ENCODE data around the gene NCEH1. TPM values are rescaled to one million over a fixed set of nuclear protein-coding genes. Genes with fewer than 3 reads are reported as not detected.
A peak's percentile ranks its signal among the peaks of the same experiment; 100 is the strongest.

NCEH1 gene
- polyA plus RNA-seq, 3 donors: 8.6 to 23.9 (median 20.7) TPM

DNA sequence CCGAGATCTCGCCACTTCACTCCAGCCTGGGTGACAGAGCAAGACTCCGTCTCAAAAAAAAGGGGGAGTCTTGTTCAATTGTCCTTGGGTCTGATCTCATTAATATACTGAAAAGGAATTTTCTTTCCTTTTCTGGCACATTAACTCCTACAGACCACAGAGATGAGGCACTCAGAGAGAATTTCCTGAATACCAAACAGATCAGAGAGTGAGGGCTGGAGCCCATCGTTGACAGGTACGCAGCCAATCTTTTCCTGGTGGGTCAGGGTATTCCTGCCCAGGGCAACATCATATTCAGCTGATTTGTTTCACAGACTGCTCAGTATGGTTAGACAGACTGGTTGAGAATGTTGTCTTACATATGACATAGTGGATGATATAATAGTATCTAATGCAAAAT, 104.8 kb downstream of the NCEH1 start:
- Histone ChIP-seq H3K79me2 (ENCODE audit: insufficient read depth, low read length) (no peaks in the 10 kb centered on the region), H3K4me1 (ENCODE audit: control insufficient read depth in 1 of 2, insufficient read depth in 2 of 2, low read length in 2 of 2) (peaks cover 0 to 2% of the 10 kb centered on the region in 2 donors), H4K20me1 (ENCODE audit: insufficient read depth, low read length) (no peaks in the 10 kb centered on the region), H3K4me3 (replicated peaks in 1 of 3; ENCODE audit: low read depth in 2 of 3, low read length in 3 of 3) (no peak overlapping the region), H3K27ac (ENCODE audit: low read depth in 1 of 2, low read length in 2 of 2) (no peak overlapping the region), H3K9ac (ENCODE audit: insufficient read depth, low read length, poor library complexity, severe bottlenecking) (no peak overlapping the region), H2AFZ (ENCODE audit: insufficient read depth, low read depth, low read length, poor library complexity, severe bottlenecking) (no peak overlapping the region), H3K27me3 (ENCODE audit: control insufficient read depth in 2 of 2, insufficient read depth in 2 of 2, low read length in 2 of 2) (no peaks in the 10 kb centered on the region), H3K36me3 (replicated peaks in 1 of 2; ENCODE audit: control insufficient read depth in 1 of 2, insufficient read depth in 2 of 2, low read length in 2 of 2) (no peaks in the 10 kb centered on the region), H3K9me3 (replicated peaks in 1 of 2; ENCODE audit: control insufficient read depth in 1 of 2, insufficient read depth in 1 of 2, low read length in 2 of 2) (no peaks in the 10 kb centered on the region), H3K4me2 (replicated peaks; ENCODE audit: extremely low read depth, low read length, poor library complexity, severe bottlenecking) (no peak overlapping the region)
- intact Hi-C loops (cut with micrococcal nuclease): no loop called here
- H3K4me3 Mint-ChIP-seq: no peak overlapping the region
- WGBS (ENCODE audit: insufficient coverage): 94% methylated on average over 3 of the region's 5 CpGs
- DNase-seq: no peak
- H3K27ac Mint-ChIP-seq: peak overlapping the region in 1 of 7 donors; percentile 25
- H3K4me1 Mint-ChIP-seq: peaks cover 8% of the 10 kb centered on the region
- no peaks in the 10 kb centered on the region for H3K36me3 Mint-ChIP-seq
- peaks cover 0 to 3% (median 0%) of the 10 kb centered on the region in 3 donors for H3K27me3 Mint-ChIP-seq (ENCODE audit: low read depth in 3 of 3)
- peaks cover 2 to 7% (median 5%) of the 10 kb centered on the region in 7 donors for H3K9me3 Mint-ChIP-seq
- no peak for TF ChIP-seq CTCF (IDR thresholded peaks at IDR 0.05)

GRCh38 chr3:172604895-172605646, 105.8 kb downstream of the NCEH1 start:
- intact Hi-C loops (cut with micrococcal nuclease): no loop called here
- Histone ChIP-seq H3K27me3 (ENCODE audit: control insufficient read depth in 2 of 2, insufficient read depth in 2 of 2, low read length in 2 of 2) (no peaks in the 10 kb centered on the region), H3K79me2 (ENCODE audit: insufficient read depth, low read length) (no peaks in the 10 kb centered on the region), H3K4me1 (ENCODE audit: control insufficient read depth in 1 of 2, insufficient read depth in 2 of 2, low read length in 2 of 2) (peaks cover 0 to 2% of the 10 kb centered on the region in 2 donors), H3K4me2 (replicated peaks; ENCODE audit: extremely low read depth, low read length, poor library complexity, severe bottlenecking) (no peak overlapping the region), H2AFZ (ENCODE audit: insufficient read depth, low read depth, low read length, poor library complexity, severe bottlenecking) (no peak overlapping the region), H3K36me3 (replicated peaks in 1 of 2; ENCODE audit: control insufficient read depth in 1 of 2, insufficient read depth in 2 of 2, low read length in 2 of 2) (no peaks in the 10 kb centered on the region), H3K27ac (ENCODE audit: low read depth in 1 of 2, low read length in 2 of 2) (no peak overlapping the region), H3K9me3 (replicated peaks in 1 of 2; ENCODE audit: control insufficient read depth in 1 of 2, insufficient read depth in 1 of 2, low read length in 2 of 2) (no peaks in the 10 kb centered on the region), H4K20me1 (ENCODE audit: insufficient read depth, low read length) (no peaks in the 10 kb centered on the region), H3K9ac (ENCODE audit: insufficient read depth, low read length, poor library complexity, severe bottlenecking) (no peak overlapping the region), H3K4me3 (replicated peaks in 1 of 3; ENCODE audit: low read depth in 2 of 3, low read length in 3 of 3) (no peak overlapping the region)
- 80% methylated on average over 1 of the region's 3 CpGs for WGBS (ENCODE audit: insufficient coverage)
- Mint-ChIP-seq H3K27ac (peak overlapping the region in 1 of 7 donors; percentile 27), H3K36me3 (no peaks in the 10 kb centered on the region), H3K4me1 (peaks cover 8% of the 10 kb centered on the region), H3K4me3 (no peak overlapping the region), H3K9me3 (peaks cover 0 to 4% (median 2%) of the 10 kb centered on the region in 7 donors), H3K27me3 (ENCODE audit: low read depth in 3 of 3) (peaks cover 0 to 3% (median 0%) of the 10 kb centered on the region in 3 donors)
- no peak for TF ChIP-seq CTCF (IDR thresholded peaks at IDR 0.05)
- DNase-seq: no peak

All from CD14-positive monocyte (primary cell).